B cell (primary cell): ENCODE results near the gene TRDN. TPM values are rescaled to one million over a fixed set of nuclear protein-coding genes. Genes with fewer than 3 reads are reported as not detected.

Source experiments
- ATAC-seq: fragments of 200-7000 bp; cut with Tn5 transposase; one replicate; pipeline ENCODE4 v1.10.0; 2021; ENCODE audit warnings: low read depth, mild to moderate bottlenecking, moderate number of reproducible peaks, moderate library complexity
- CTCF ChIA-PET: fragments of 350-600 bp; sonication (Branson Sonifier 250); formaldehyde crosslinking; loops from one replicate; lab custom pipeline; 2021; ENCODE audit warnings: antibody characterized with exemption, inconsistent platforms; lab: Charles Lee
- POLR2A ChIA-PET: fragments of 350-600 bp; sonication (Branson Sonifier 250); formaldehyde crosslinking; loops from one replicate; lab custom pipeline; 2021; ENCODE audit warnings: antibody characterized with exemption; lab: Charles Lee
- DNase-seq: peaks from one replicate; pipeline ENCODE4 v3.0.0; 2013
- H2AFZ ChIP-seq: 2 replicates; pipeline ENCODE4 v1.6.1; 2012; ENCODE audit warnings: mild to moderate bottlenecking, low read depth, low read length; ENCODE audit not compliant: insufficient read depth, poor library complexity, severe bottlenecking
- H3K27ac ChIP-seq, 2 donors: 1 replicate in 1 of 2; 2 replicates in 1 of 2; pipeline ENCODE4 v1.5.1; 2012 to 2013; ENCODE audit warnings: low read length in 2 of 2, mild to moderate bottlenecking in 2 of 2, moderate library complexity in 1 of 2
- H3K27me3 ChIP-seq, 4 experiments: fragments of 200-600 bp in 1 of 4; sonication (generic) in 1 of 4; replicated peaks in 1 of 4; 1 replicate in 2 of 4; 2 replicates in 2 of 4; pipeline versions ENCODE4 v1.6.1 to v1.7.0; 2013 to 2016; ENCODE audit warnings: low read length in 3 of 4, mild to moderate bottlenecking in 2 of 4, mixed read lengths in 1 of 4, moderate library complexity in 1 of 4; ENCODE audit not compliant: insufficient read depth in 4 of 4, control insufficient read depth in 3 of 4; ENCODE audit errors: control extremely low read depth in 1 of 4
- H3K36me3 ChIP-seq, 2 experiments: replicated peaks in 1 of 2; 1 replicate in 1 of 2; 2 replicates in 1 of 2; pipeline versions ENCODE4 v1.6.1 to v1.7.1; 2013; ENCODE audit warnings: low read length in 1 of 2; ENCODE audit not compliant: insufficient read depth in 2 of 2, control insufficient read depth in 1 of 2; ENCODE audit errors: control extremely low read depth in 1 of 2, extremely low read depth in 1 of 2
- H3K4me1 ChIP-seq, 2 donors: fragments of 200-600 bp in 1 of 2; sonication (generic) in 1 of 2; 1 replicate in 1 of 2; 2 replicates in 1 of 2; pipeline versions ENCODE4 v1.5.1 to v1.6.1; 2013 to 2017; ENCODE audit warnings: low read length in 2 of 2; ENCODE audit not compliant: control insufficient read depth in 2 of 2, insufficient read depth in 2 of 2
- H3K4me2 ChIP-seq: replicated peaks from 2 replicates; pipeline ENCODE3; 2012; ENCODE audit warnings: mild to moderate bottlenecking, low read depth, low read length; ENCODE audit not compliant: poor library complexity, severe bottlenecking
- H3K4me3 ChIP-seq, 5 experiments: fragments of 200-600 bp in 1 of 5; sonication (generic) in 1 of 5; 1 replicate in 3 of 5; 2 replicates in 2 of 5; pipeline versions ENCODE4 v1.5.1 to v1.7.0; 2011 to 2016; ENCODE audit warnings: low read length in 4 of 5, mild to moderate bottlenecking in 4 of 5, low read depth in 2 of 5, control low read depth in 1 of 5, moderate library complexity in 1 of 5; ENCODE audit not compliant: insufficient read depth in 1 of 5; ENCODE audit errors: control extremely low read depth in 1 of 5, extremely low read depth in 1 of 5
- H3K79me2 ChIP-seq: fragments of 200-600 bp; sonication (generic); one replicate; pipeline ENCODE4 v1.6.0; 2016; ENCODE audit warnings: low read length; ENCODE audit not compliant: control insufficient read depth, insufficient read depth
- H3K9ac ChIP-seq: fragments of 200-600 bp; sonication (generic); 2 replicates; pipeline ENCODE4 v1.6.1; 2017; ENCODE audit warnings: mild to moderate bottlenecking, low read length, moderate library complexity
- H3K9me3 ChIP-seq, 3 donors: one replicate each; pipeline versions ENCODE4 v1.6.1 to v1.7.1; 2013; ENCODE audit warnings: low read length in 2 of 3; ENCODE audit not compliant: control insufficient read depth in 2 of 3, insufficient read depth in 1 of 3; ENCODE audit errors: control extremely low read depth in 1 of 3
- H4K20me1 ChIP-seq: 2 replicates; pipeline ENCODE4 v1.6.0; 2012; ENCODE audit warnings: mild to moderate bottlenecking, low read length; ENCODE audit not compliant: insufficient read depth, control insufficient read depth, poor library complexity, severe bottlenecking
- H3K27ac Mint-ChIP-seq: one replicate; pipeline ENCODE4 v1.8.0; 2021; ENCODE audit warnings: mixed read lengths
- H3K27me3 Mint-ChIP-seq: one replicate; pipeline ENCODE4 v1.8.0; 2021; ENCODE audit warnings: mixed read lengths
- H3K4me1 Mint-ChIP-seq: one replicate; pipeline ENCODE4 v1.8.0; 2021; ENCODE audit warnings: mixed read lengths
- H3K4me3 Mint-ChIP-seq: one replicate; pipeline ENCODE4 v1.8.0; 2021; ENCODE audit warnings: mixed read lengths
- H3K9me3 Mint-ChIP-seq: one replicate; pipeline ENCODE4 v1.8.0; 2022; ENCODE audit warnings: mixed read lengths; ENCODE audit not compliant: insufficient read depth
- EZH2 ChIP-seq: IDR thresholded peaks from 2 replicates; pipeline ENCODE4 v1.6.1; 2012; ENCODE audit warnings: borderline replicate concordance, low read depth, mild to moderate bottlenecking, moderate library complexity, low read length; ENCODE audit not compliant: insufficient read depth, poor library complexity, severe bottlenecking
- WGBS: methylation state at CpG from one replicate; pipeline ENCODE4 v1.1.5; 2013; ENCODE audit warnings: missing lambda C conversion rate; ENCODE audit not compliant: insufficient coverage; 5-methylcytosine and 5-hydroxymethylcytosine counted together
- intact Hi-C: fragments of 100-400 bp; cut with micrococcal nuclease; formaldehyde crosslinking; loops from one replicate; pipeline ENCODE4 v1.10.0; 2022
- polyA plus RNA-seq: library from polyadenylated mRNA; depleted of rRNA; stranded (reverse); fragments of >200 nt; gene quantifications from 2 replicates; pipeline ENCODE4 v1.2.3, GENCODE V29; 2012
- total RNA-seq, 2 donors: library from RNA; stranded (reverse); fragments of 120-200 nt in 1 of 2; gene quantifications; 1 replicate in 1 of 2; 2 replicates in 1 of 2; pipeline versions ENCODE4 v1.2.3 to v1.2.4, GENCODE V29; 2013 to 2022
- TF ChIP-seq, protein P1 (sequence below): fragments of 200-600 bp; IDR thresholded peaks from one replicate; pipeline ENCODE4 v1.8.0; 2022; ENCODE audit warnings: antibody characterized with exemption, mild to moderate bottlenecking

TRDN gene
- total and polyA plus RNA-seq, 2 donors (not counting 1 experiment from before 2014, with no cell fraction given) = not detected

DNA sequence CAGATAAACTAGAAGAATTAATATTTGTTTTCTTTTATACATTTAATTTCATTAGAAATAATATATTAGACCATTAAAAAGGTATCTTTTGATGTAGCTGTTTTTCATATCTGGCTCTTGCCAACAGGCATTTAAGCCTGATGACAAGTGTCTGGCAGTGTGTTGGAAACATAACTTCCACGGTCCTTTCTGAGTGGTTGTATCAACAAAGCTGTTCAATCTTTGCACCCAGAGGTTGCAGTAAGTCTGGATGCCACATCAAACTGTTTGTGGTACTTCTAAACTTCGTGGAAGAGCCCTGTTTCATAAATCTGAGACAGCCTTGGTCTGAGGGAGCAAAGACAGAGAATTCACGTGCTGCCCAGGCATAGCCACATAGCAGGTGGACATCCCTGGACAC lies 197.4 kb downstream of the TRDN start:
- TF ChIP-seq, protein P1, sequence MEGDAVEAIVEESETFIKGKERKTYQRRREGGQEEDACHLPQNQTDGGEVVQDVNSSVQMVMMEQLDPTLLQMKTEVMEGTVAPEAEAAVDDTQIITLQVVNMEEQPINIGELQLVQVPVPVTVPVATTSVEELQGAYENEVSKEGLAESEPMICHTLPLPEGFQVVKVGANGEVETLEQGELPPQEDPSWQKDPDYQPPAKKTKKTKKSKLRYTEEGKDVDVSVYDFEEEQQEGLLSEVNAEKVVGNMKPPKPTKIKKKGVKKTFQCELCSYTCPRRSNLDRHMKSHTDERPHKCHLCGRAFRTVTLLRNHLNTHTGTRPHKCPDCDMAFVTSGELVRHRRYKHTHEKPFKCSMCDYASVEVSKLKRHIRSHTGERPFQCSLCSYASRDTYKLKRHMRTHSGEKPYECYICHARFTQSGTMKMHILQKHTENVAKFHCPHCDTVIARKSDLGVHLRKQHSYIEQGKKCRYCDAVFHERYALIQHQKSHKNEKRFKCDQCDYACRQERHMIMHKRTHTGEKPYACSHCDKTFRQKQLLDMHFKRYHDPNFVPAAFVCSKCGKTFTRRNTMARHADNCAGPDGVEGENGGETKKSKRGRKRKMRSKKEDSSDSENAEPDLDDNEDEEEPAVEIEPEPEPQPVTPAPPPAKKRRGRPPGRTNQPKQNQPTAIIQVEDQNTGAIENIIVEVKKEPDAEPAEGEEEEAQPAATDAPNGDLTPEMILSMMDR = no peak
- TF ChIP-seq EZH2 = no peak
- Mint-ChIP-seq H3K27ac (no peak overlapping the region), H3K9me3 (peaks cover 2% of the 10 kb centered on the region), H3K4me1 (no peaks in the 10 kb centered on the region), H3K4me3 (no peak overlapping the region), H3K27me3 (no peaks in the 10 kb centered on the region)
- intact Hi-C loops = no loop called here
- no peaks in the 10 kb centered on the region for H4K20me1 ChIP-seq
- no peaks in the 10 kb centered on the region for H3K36me3 ChIP-seq
- no peaks in the 10 kb centered on the region for H3K79me2 ChIP-seq
- H3K27ac ChIP-seq = no peak overlapping the region
- no peaks in the 10 kb centered on the region for H3K4me1 ChIP-seq
- ChIA-PET POLR2A (no interaction called here), CTCF (no interaction called here)
- no peak overlapping the region for H3K4me2 ChIP-seq
- ATAC-seq = no peak
- WGBS = 61% methylated on average over 2 of the region's 3 CpGs
- H3K27me3 ChIP-seq = no peaks in the 10 kb centered on the region
- DNase-seq = no peak
- H3K4me3 ChIP-seq = no peak overlapping the region
- no peak overlapping the region for H2AFZ ChIP-seq
- H3K9ac ChIP-seq = no peak overlapping the region
- no peaks in the 10 kb centered on the region for H3K9me3 ChIP-seq

DNA sequence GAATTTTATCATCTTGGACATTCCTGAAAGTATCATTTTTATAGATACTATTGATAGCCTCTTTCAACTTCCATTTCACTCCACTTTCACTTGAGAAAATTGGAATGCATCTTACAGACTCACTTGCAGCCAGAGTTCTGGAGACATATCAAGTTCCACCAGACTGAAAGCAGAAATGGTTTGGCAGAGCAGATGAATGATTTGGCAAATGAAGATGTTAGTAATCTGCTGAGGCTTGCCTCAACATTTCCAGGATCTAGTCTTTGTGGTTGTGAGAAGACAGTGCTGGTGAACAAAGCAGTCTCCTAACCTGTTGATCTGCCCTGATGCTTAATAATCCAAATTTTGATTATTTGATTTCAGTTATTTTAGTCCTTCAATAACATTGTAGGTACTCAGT lies 202.6 kb downstream of the TRDN start:
- no peaks in the 10 kb centered on the region for H4K20me1 ChIP-seq
- no peak for DNase-seq
- Mint-ChIP-seq H3K4me3 (no peak overlapping the region), H3K27me3 (no peaks in the 10 kb centered on the region), H3K9me3 (peaks cover 2% of the 10 kb centered on the region), H3K4me1 (no peaks in the 10 kb centered on the region), H3K27ac (no peak overlapping the region)
- POLR2A ChIA-PET = no interaction called here
- no peaks in the 10 kb centered on the region for H3K79me2 ChIP-seq
- TF ChIP-seq, protein P1 = no peak
- no peak for TF ChIP-seq EZH2
- no peaks in the 10 kb centered on the region for H3K9me3 ChIP-seq
- no peak overlapping the region for H3K4me3 ChIP-seq
- H3K27ac ChIP-seq = no peak overlapping the region
- H3K9ac ChIP-seq = no peak overlapping the region
- no peak for ATAC-seq
- H2AFZ ChIP-seq = no peak overlapping the region
- intact Hi-C loops = no loop called here
- H3K36me3 ChIP-seq = no peaks in the 10 kb centered on the region
- H3K4me1 ChIP-seq = no peaks in the 10 kb centered on the region
- CTCF ChIA-PET = no interaction called here
- H3K27me3 ChIP-seq = no peaks in the 10 kb centered on the region
- H3K4me2 ChIP-seq = no peak overlapping the region
